ENCODE data around the gene SNAP23.

The SNAP23 gene

GRCh38 chr15:42495361-42496212 is at the start of gene SNAP23:
TSS of gene SNAP23 (plus strand) at chr15:42495634. CDS start at chr15:42511847, 16,213 bp downstream.
- peak; percentile 72 for DNase-seq

- no peak for DNase-seq
These were observed 47.8 kb upstream of the SNAP23 start for GRCh38 chr15:42447599-42447998.

GRCh38 chr15:42448281-42448680 is 47.2 kb upstream of the SNAP23 start:
- DNase-seq = no peak

GRCh38 chr15:42449770-42450424 is 45.5 kb upstream of the SNAP23 start:
- DNase-seq = no peak

- no peak for DNase-seq
These were observed 45.0 kb upstream of the SNAP23 start for GRCh38 chr15:42450425-42450790.

DNA sequence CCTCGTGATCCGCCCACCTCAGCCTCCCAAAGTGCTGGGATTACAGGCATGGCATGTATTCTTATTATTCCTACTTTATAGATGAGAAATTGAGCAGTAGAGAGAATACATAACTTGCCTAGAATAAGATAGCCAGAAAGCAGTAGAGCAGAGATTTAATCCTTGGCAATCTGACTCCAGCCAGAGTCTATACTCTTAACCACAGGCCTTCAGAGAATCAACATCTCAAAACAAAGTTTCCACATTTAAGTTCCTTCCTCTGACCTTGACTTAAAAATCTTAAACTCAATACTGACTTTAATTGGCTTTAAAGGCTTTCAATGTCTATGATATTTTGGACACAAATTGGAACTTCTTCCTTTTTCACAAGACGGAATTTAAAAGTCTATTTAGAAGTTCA is 41.6 kb upstream of the SNAP23 start:
- DNase-seq = no peak

DNA sequence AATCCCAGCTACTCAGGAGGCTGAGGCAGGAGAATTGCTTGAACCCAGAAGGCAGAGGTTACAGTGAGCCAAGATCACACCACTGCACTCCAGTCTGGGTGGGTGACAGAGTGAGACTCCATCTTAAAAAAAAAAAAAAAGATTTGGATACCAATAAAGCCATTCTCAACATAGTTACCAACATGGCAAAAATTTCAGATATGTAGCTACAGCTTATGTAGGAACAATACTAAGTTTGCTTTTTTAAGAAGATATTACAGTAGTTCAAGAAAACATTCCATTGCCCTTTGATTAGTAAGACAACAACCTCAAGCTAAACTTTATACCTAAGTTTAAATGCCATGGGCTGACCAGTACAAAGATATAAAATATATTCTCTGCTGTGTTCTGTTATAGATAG is 38.9 kb upstream of the SNAP23 start:
- DNase-seq = no peak

DNA sequence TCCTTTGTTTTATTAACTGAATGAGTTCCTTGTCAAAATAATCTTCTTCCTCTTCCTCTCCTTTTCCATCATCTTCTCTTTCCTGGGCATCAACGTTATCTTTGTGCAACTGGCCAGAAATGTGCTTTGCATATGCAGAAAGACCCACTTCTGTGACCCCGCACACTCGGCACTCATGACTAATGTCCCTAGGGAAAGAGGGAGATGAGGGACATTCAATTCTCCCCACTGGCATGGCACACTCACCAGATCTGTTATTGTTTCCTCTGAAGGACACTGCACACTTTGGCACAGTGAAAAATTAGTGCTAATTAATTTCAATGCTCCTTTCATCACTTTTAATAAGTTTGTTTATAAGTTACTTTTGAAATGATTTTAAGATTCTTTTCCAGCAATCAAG is 38.5 kb upstream of the SNAP23 start:
- no peak for DNase-seq

DNA sequence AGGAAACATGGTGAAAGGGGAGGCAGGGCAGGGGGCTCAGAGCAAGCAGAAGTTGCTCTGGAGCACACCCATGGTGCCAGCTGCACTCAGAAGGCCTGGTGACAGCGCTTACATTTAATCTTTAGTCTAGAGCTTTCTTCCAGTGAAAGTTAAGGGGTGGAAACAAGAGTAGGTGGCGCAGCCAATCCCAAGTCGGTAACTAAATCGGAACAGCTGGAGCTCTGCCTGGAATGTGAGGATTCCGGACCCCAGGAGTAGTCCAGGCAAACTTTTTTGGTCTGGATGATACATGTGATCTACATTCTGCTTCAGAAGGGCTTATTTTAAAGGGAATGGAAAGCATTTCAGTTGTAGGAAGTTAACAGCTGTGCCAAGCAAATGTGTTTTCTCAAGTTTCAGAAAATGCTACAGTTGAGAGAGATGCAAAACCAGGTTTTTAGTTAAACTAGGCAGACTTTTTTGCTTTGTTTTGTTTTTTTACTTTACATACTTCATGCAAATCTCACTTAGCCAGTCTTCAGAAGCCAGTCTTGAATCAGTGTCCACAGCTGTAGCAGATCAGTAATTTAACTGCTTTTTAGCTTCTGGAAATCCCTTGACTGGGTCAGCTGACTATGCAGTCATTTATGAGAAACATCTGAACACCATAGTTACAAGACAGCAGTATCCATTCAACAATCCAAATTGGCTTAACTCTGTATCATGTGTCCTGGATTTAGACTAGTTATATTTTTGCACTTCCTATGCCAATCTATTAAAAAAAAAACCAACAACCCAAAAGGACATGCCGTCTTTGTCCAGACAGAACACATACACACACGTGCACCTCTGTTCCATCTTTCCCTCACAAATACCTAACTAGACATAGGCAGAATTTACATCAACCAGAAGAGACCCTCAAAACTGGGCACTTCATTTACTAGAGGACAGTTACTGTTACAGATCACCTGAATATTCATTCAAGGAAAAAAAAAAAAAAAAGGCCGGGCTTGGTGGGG is 37.7 kb upstream of the SNAP23 start:
- no peak for DNase-seq

DNA sequence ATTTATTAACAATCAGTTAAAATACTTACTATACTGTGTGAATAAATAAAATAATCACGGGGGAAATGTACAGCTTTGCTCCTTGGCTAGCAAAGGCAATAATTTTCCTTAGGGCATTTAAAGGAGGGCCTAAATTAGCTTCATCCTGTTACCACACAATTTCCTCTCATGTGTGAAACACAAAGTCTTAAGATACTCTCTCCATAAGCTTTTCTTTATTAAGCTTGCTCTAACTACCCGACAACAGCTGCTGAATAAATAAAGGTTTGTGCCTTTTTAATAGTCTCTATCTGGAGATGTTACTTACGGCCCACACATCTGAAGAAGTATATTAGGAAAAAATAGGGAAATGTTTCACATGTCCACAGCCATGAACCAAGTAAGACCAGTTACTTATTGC is 34.2 kb upstream of the SNAP23 start:
- no peak for DNase-seq

GRCh38 chr15:42465520-42466259 is 29.7 kb upstream of the SNAP23 start:
- DNase-seq = no peak

DNA sequence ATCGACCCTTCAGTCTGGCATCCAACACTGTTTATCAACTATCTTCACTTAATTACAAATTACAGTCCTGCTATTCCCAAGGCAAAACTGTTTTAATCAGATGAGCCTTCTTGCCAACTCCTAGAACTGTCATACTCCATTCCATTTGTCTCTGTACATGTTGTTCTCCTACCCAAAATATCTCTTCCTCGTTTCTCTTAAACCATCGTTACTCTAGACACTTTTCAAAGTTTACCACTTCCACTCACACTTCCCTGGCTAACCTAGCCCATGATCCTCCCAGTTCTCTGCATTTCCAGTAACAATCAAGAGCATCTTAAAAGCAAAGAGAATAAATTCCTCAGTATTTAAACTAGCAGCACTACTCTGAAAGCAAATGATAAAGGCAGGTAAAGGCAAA is 24.4 kb upstream of the SNAP23 start:
- DNase-seq = no peak

DNA sequence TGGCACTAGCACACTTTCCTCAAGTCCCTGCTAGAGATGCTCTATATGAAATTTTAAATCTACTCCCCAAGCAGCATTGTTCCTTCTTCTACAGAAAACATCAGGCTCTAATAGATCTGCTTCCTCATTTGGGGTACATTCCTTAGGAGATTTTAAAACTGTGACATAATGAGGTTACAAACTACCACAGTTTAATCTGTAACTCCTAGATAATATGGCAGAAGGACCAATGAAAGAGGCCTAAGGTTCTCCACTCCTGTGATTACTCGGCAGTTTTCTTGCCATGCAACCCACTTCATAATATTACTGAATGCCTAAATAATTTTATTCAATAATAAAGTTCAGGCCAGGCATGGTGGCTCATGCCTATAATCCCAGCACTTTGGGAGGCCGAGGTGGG is 20.6 kb upstream of the SNAP23 start:
- DNase-seq = no peak

DNA sequence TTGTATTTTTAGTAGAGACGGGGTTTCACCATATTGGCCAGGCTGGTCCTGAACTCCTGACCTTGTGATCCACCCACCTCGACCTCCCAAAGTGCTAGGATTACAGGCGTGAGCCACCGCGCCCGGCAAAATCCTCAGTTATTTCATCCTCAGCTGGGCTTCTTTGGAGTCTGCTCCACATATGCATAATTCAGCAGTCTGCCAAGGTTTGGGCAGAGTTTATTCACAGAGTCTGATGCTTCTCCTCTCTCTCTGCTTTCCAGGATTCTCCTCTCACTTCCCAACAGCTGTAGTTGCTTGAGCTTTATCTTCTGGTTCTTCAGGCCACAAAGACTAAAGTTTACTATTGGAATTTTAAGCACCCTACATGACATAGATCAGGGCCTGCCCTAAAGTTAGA is 12.7 kb upstream of the SNAP23 start:
- DNase-seq = no peak

- DNase-seq = no peak
These were observed 11.8 kb upstream of the SNAP23 start for GRCh38 chr15:42483677-42484076.

GRCh38 chr15:42490291-42490670 is 5.2 kb upstream of the SNAP23 start:
- no peak for DNase-seq

DNA sequence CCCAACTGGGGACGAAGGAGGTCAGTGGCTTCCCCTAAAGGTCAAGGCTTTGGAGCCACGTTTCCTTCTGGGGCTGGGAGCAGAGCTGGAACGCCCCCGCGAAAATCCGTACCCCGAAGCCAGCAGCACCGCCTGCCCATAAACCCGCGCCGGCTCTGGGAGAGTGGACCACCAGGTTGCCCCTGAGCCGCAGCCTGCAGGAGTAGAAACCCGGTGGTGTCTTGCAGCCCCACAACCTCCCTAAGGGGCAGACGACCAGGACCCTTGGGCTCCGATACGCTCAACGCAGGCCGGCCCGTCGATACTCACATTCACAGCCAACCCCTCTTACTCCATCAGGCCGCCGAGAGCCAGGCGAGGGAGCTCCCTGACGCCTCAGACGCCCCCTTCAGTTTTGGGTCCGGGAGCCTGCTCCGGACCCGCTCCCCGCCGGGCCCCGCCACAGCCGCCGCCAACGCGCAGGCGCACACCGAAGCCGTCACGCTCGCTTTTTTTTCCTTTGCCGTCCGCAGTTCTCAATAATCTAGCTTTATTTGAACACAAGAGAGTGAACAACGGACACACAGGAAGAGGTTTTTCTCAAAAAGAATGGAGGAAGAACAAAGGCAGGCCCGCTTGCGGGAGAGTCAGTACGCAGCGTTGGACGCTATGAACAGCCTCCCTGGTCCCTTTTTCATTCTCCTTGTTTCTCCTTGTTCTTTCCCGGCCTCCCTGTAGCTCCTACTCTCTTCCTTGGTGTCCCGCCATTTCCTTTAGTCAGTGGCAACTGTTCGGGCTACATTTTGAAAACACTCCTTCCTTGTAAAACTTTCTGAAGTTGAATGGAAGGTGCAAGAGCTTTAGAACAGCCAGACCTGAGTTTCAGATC is 4.5 kb upstream of the SNAP23 start, which contains the start of gene ZNF106:
TSS of gene ZNF106 (minus strand) at position 471 of the 868 bp plus-strand sequence. CDS start 18,852 bp downstream, outside the sequence.
- DNase-seq = peak; percentile 82

DNA sequence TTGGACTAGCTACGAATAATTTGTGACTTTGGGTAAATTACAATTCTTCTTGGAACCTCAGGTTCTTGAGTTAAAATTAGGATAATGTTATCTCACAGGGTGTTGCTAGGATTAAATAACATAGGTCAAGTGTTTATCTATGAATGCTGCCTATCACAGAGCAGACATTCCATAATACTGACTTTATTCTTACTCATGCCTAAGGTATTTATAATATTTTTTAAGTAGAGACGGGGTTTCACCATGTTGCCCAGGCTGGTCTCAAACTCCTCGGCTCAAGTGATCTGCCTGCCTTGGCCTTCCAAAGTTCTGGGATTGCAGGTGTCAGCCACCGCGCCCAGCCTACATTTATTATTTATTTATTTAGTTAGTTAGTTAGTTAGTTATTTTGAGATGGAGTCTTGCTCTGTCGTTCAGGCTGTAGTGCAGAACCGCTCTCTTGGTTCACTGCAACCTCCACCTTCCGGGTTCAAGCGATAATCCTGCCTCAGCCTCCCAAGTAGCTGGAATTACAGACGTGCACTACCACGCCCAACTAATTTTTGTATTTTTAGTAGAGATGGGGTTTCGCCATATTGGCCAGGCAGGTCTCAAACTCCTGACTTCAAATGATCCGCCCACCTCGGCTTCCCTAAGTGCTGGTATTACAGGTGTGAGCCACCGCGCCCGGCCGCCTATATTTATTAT is 3.8 kb upstream of the SNAP23 start:
- DNase-seq = no peak

GRCh38 chr15:42493679-42494078 is 1.8 kb upstream of the SNAP23 start:
- DNase-seq = no peak

GRCh38 chr15:42494998-42495360 is 455 bp upstream of the SNAP23 start:
- no peak for DNase-seq

Measured in activated CD8-positive, alpha-beta memory T cell treated with anti-CD3 and anti-CD28 coated beads, Interleukin-2, amount 50 U/mL, for 4 hours (primary cell).